GM12872 (cell line): ENCODE results near the gene ARFIP2.

Experiments used
- CTCF ChIP-seq: IDR thresholded peaks from 3 replicates; pipeline ENCODE4 v1.5.1; 2011; ENCODE audit warnings: low read depth, mild to moderate bottlenecking, low read length, moderate library complexity; ENCODE audit not compliant: insufficient read depth

Gene ARFIP2

GRCh38 chr11:6488821-6489220 is 7.7 kb upstream of the ARFIP2 start:
- TF ChIP-seq CTCF, result no peak

GRCh38 chr11:6488342-6488741 is 7.2 kb upstream of the ARFIP2 start:
- no peak for TF ChIP-seq CTCF

GRCh38 chr11:6486938-6487337 is 5.8 kb upstream of the ARFIP2 start:
- TF ChIP-seq CTCF, result no peak

- TF ChIP-seq CTCF, result no peak
Measured at GRCh38 chr11:6486256-6486655, 5.1 kb upstream of the ARFIP2 start.

DNA sequence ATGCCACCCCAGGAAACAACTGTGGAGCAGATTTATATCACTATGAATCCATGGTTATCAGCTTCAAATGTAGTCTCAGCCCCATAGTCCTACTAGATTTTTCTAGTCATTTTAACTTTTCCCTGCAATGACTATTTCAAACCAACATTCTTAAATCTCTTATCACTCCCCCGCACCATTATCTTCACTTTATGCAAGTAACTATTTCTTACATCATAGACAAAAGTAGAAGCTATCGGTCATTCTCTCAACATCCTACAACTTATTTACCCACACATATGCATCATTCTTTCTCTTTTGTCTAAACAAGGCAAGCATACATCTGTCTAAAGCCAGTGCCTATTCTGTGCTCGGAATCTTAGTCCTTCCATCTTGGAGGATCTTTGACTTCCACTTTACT is 4.5 kb upstream of the ARFIP2 start:
- no peak for TF ChIP-seq CTCF

DNA sequence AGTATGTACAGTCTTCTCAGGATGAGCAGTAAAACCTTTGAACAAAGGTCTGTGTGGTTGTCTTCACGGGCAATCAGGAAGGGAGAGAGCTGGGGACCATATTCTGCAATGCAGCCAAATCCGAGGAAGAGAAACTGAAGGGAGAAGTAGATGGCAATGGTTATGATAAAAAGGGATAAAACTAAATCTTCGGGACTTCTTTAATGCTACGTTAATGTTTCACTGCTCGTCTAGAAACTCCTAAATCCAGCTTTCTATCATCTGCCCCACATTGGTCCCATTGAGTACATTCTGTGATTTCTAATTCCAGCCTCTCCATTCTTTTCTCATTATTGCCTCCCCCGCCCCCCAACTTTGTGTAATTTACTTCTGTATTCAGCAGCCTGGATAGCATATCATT is 1.9 kb upstream of the ARFIP2 start:
- no peak for TF ChIP-seq CTCF

DNA sequence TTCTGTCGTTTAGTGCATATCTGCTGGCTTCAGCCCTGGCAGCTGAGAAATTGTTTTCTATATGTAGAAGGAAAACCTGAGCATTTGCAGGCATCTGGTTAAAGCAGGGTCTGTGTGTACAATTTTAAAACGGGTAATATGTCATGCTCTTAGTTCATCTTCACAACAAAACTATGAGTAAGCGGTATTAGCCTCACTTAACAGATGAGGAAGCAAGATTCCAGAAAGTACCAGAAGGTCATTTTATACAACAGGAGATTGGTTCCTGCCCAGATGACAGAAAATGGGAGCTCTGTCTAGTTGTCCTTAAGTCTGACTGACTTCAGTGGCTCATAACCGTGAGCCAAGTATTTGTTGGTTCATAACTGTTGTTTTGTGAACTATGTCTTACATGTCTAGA is 1.3 kb upstream of the ARFIP2 start:
- TF ChIP-seq CTCF, result no peak

DNA sequence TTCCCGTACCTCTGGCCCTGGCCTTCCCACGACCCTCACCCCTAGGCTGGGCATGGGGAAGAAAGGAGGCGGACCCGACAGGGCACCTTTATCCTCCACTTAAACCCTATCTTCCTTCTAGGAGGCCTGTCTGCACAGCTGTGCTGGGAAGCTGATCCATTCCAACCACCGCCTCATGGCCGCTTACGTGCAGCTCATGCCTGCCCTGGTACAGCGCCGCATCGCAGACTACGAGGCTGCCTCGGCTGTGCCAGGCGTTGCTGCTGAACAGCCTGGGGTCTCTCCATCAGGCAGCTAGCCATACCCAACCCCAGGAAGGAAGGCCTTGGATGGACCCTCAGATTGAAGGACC is 769 bp upstream of the ARFIP2 start:
- TF ChIP-seq CTCF, result no peak
